GM12892 (cell line): ENCODE data around the gene DDC.

Source experiments
- POLR2A ChIP-seq: IDR thresholded peaks from 2 replicates; pipeline ENCODE4 v1.6.1; 2011; ENCODE audit warnings: low read depth, low read length, control low read depth
- POLR2AphosphoS5 ChIP-seq: IDR thresholded peaks from 2 replicates; pipeline ENCODE4 v1.6.1; 2011; ENCODE audit warnings: low read depth, low read length, control low read depth
- TAF1 ChIP-seq: IDR thresholded peaks from 2 replicates; pipeline ENCODE4 v1.6.1; 2011; ENCODE audit warnings: low read depth, mild to moderate bottlenecking, control low read depth, low read length, borderline replicate concordance

- TF ChIP-seq POLR2A (no peak), POLR2AphosphoS5 (no peak), TAF1 (no peak)
Observed at GRCh38 chr7:50423860-50424259, 141.3 kb downstream of the DDC start.
